Neutrophil (primary cell): ENCODE data around the gene CACNA1C.

ENCODE experiments used
- H3K27ac ChIP-seq: fragments of 200-600 bp; sonication (generic); 2 replicates; pipeline ENCODE4 v1.5.1; 2016; ENCODE audit warnings: mild to moderate bottlenecking, moderate library complexity
- H3K27me3 ChIP-seq: fragments of 200-600 bp; sonication (generic); 2 replicates; pipeline ENCODE4 v1.6.0; 2016; ENCODE audit warnings: mild to moderate bottlenecking
- H3K36me3 ChIP-seq: fragments of 200-600 bp; sonication (generic); 2 replicates; pipeline ENCODE4 v1.5.1; 2017
- H3K4me1 ChIP-seq, 2 experiments: fragments of 200-600 bp in 1 of 2; sonication (generic) in 1 of 2; 1 replicate in 1 of 2; 2 replicates in 1 of 2; pipeline versions ENCODE4 v1.5.1 to v1.6.1; 2013 to 2016; ENCODE audit warnings: low read depth in 1 of 2, low read length in 1 of 2, mild to moderate bottlenecking in 1 of 2, moderate library complexity in 1 of 2; ENCODE audit not compliant: control insufficient read depth in 1 of 2, insufficient read depth in 1 of 2
- H3K4me3 ChIP-seq, 2 experiments: fragments of 200-600 bp in 1 of 2; sonication (generic) in 1 of 2; 1 replicate in 1 of 2; 2 replicates in 1 of 2; pipeline ENCODE4 v1.5.1; 2013 to 2016; ENCODE audit warnings: low read depth in 1 of 2, low read length in 1 of 2, mild to moderate bottlenecking in 1 of 2, moderate library complexity in 1 of 2
- H3K9me3 ChIP-seq: fragments of 200-600 bp; sonication (generic); 2 replicates; pipeline ENCODE4 v1.5.1; 2016
- TF ChIP-seq, protein P1 (sequence below): fragments of 200-600 bp; sonication (generic); IDR thresholded peaks from 2 replicates; pipeline ENCODE4 v1.5.1; 2016; ENCODE audit warnings: antibody characterized with exemption

CACNA1C gene

DNA sequence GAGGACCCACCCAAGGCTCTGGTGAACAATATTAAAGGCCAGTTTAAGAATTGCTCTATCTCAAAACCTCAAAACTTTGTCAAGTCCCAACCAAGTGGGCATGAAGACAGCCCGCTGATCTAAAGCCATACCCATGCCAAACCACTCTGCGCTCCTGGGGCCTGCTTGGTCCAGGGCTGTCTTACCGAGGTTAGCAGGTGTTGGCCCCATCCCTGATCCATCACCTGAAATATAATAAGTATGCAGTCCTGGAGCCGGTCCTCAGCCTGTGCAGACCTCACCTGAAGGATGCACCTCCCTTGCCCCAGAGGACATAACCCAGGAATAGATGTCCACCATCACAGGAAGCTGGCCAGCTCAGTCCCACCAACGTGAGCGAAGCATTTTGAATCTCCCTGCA, 543.7 kb downstream of the CACNA1C start:
- H3K9me3 ChIP-seq, result no peaks in the 10 kb centered on the region
- no peak overlapping the region for H3K27ac ChIP-seq
- no peaks in the 10 kb centered on the region for H3K36me3 ChIP-seq
- H3K4me3 ChIP-seq, result no peak overlapping the region
- TF ChIP-seq, protein P1, sequence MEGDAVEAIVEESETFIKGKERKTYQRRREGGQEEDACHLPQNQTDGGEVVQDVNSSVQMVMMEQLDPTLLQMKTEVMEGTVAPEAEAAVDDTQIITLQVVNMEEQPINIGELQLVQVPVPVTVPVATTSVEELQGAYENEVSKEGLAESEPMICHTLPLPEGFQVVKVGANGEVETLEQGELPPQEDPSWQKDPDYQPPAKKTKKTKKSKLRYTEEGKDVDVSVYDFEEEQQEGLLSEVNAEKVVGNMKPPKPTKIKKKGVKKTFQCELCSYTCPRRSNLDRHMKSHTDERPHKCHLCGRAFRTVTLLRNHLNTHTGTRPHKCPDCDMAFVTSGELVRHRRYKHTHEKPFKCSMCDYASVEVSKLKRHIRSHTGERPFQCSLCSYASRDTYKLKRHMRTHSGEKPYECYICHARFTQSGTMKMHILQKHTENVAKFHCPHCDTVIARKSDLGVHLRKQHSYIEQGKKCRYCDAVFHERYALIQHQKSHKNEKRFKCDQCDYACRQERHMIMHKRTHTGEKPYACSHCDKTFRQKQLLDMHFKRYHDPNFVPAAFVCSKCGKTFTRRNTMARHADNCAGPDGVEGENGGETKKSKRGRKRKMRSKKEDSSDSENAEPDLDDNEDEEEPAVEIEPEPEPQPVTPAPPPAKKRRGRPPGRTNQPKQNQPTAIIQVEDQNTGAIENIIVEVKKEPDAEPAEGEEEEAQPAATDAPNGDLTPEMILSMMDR, result no peak
- no peaks in the 10 kb centered on the region for H3K4me1 ChIP-seq
- H3K27me3 ChIP-seq, result no peaks in the 10 kb centered on the region

DNA sequence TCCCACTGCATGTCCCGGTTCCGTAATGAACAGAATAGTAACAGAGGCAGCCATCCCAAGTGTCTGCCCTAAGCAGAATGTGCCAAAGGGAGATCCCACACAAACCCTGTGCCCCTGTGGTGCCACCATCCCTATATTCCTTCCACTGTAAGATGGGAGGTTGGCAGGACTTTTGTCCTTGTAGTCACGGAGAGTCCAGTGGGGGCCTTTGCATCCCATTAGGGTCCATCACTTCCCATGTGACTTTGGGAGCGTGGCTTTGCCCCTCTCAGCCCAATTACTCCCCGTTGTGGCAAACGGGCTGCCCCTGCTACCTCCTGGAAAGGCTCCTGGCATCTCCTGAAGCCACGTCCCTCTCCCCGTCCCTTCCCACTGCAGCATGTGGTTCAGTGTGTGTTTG, 552.5 kb downstream of the CACNA1C start:
- Histone ChIP-seq H3K4me1 (no peaks in the 10 kb centered on the region), H3K27ac (no peak overlapping the region), H3K4me3 (no peak overlapping the region), H3K27me3 (peaks cover 17% of the 10 kb centered on the region), H3K9me3 (no peaks in the 10 kb centered on the region), H3K36me3 (no peaks in the 10 kb centered on the region)
- TF ChIP-seq, protein P1, result no peak

DNA sequence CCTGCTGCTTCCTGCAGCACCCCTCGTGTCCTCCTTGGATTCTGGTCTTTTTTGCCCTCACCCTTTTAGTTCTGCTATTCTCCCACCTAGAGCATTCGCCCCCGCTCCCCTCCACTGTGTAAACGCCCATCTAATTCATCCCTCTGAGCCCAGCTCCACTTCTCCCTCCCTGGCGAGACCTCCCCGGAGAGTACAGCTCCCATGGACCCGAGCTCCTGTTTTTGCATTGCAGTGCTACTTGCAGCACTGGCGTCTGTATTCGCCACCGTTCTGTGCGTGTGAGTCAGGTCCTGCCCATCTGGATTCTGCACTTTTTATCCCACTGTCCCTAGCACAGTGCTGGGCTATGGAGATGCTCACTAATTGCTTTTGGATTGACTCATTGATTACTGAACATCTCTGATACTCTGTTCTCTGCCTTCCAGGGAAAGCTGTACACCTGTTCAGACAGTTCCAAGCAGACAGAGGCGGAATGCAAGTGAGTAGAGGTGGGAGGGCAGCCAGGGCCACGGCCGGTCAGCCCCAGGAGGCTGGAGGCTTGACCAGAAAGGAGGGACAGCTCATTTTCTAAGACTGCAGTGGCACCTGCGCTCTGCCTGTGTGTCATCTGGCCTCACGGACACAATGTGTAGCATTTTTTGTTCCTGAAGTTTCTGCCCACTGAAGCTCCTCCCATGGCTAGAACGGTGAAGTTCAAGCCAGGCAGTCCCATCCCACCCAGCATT, 553.6 kb downstream of the CACNA1C start:
- Histone ChIP-seq H3K9me3 (no peaks in the 10 kb centered on the region), H3K27me3 (peaks cover 21% of the 10 kb centered on the region), H3K4me1 (no peaks in the 10 kb centered on the region), H3K4me3 (no peak overlapping the region), H3K36me3 (no peaks in the 10 kb centered on the region), H3K27ac (no peak overlapping the region)
- TF ChIP-seq, protein P1, result no peak

DNA sequence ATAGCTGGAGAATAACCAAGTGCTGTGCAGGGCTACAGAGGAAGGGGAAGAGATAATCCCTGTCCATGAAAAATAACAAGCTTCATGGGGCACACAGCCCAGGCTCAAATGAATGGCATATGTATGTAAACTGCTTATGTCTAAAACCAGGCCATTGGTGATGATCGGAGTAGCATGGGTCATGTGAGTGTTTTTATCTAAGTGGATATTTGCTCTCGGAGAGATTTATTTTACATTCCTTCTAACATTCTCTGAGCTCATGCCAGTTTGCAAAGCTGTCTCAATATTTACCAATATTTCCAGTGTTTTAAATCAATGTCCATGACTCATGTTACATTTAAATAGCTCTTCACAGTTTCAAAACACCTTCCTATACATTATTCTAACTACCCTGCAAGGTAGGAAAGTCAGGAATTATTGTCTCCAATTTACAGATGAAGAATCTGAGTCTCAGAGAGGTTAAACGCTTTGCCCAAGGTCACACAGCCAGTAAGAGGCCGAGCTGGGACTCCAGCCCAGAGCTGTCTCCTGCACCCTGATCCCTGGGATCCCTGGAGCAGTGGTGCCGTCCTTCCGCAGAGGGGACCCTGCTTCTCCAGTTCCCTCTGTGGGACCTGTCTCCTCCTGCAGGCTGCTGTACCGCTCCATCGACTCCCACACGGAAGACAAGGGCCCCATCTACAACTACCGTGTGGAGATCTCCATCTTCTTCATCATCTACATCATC, 555.3 kb downstream of the CACNA1C start:
- H3K36me3 ChIP-seq, result no peaks in the 10 kb centered on the region
- H3K4me1 ChIP-seq, result no peaks in the 10 kb centered on the region
- peaks cover 21% of the 10 kb centered on the region for H3K27me3 ChIP-seq
- H3K27ac ChIP-seq, result no peak overlapping the region
- TF ChIP-seq, protein P1, result no peak
- H3K9me3 ChIP-seq, result no peaks in the 10 kb centered on the region
- no peak overlapping the region for H3K4me3 ChIP-seq

DNA sequence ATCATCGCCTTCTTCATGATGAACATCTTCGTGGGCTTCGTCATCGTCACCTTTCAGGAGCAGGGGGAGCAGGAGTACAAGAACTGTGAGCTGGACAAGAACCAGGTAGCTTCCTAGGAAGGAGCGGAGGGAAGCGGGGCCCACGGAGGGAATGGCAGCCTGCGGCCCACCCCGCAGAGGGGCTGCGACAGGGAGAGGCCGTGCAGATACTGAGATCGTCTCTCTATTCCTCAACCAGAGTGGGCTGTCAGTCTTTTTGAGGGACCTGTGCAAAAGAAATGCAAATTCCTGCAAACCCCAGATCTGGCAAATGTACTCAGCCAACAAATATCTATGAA, 555.8 kb downstream of the CACNA1C start:
- H3K27ac ChIP-seq, result no peak overlapping the region
- TF ChIP-seq, protein P1, result no peak
- H3K4me3 ChIP-seq, result no peak overlapping the region
- no peaks in the 10 kb centered on the region for H3K36me3 ChIP-seq
- no peaks in the 10 kb centered on the region for H3K9me3 ChIP-seq
- H3K4me1 ChIP-seq, result no peaks in the 10 kb centered on the region
- peaks cover 22% of the 10 kb centered on the region for H3K27me3 ChIP-seq
